Activated T-cell treated with anti-CD3 and anti-CD28 coated beads for 48 hours (primary cell): ENCODE results near the gene PLCD3.
A peak's percentile ranks its signal among the peaks of the same experiment; 100 is the strongest.

Source experiments
- DNase-seq: peaks from one replicate; pipeline ENCODE4 v3.0.0-alpha.2; 2020; ENCODE audit warnings: low read depth

Gene PLCD3

GRCh38 chr17:45101883-45102811 is 30.2 kb downstream of the PLCD3 start:
- no peak for DNase-seq

- no peak for DNase-seq
Measured at GRCh38 chr17:45101546-45101882, 30.8 kb downstream of the PLCD3 start.

GRCh38 chr17:45098869-45099616 is 33.3 kb downstream of the PLCD3 start:
- peak; percentile 67 for DNase-seq

GRCh38 chr17:45098081-45098868 is 34.0 kb downstream of the PLCD3 start:
- DNase-seq, result no peak

- DNase-seq, result no peak
Measured at GRCh38 chr17:45096926-45097325, 35.4 kb downstream of the PLCD3 start.

- no peak for DNase-seq
Measured at GRCh38 chr17:45096141-45096540, 36.2 kb downstream of the PLCD3 start.

- no peak for DNase-seq
Measured at GRCh38 chr17:45093444-45094110, 38.7 kb downstream of the PLCD3 start.

- DNase-seq, result no peak
Measured at GRCh38 chr17:45092911-45093430, 39.3 kb downstream of the PLCD3 start.

GRCh38 chr17:45091778-45092425 is 40.4 kb downstream of the PLCD3 start:
- DNase-seq, result no peak

- no peak for DNase-seq
Measured at GRCh38 chr17:45090711-45091110, 41.6 kb downstream of the PLCD3 start.

GRCh38 chr17:45088741-45089140 is 43.6 kb downstream of the PLCD3 start:
- no peak for DNase-seq

GRCh38 chr17:45087978-45088377 is 44.3 kb downstream of the PLCD3 start:
- no peak for DNase-seq

- no peak for DNase-seq
Measured at GRCh38 chr17:45087504-45087975, 44.8 kb downstream of the PLCD3 start.

- no peak for DNase-seq
Measured at GRCh38 chr17:45086865-45087503, 45.3 kb downstream of the PLCD3 start.

GRCh38 chr17:45086391-45086790 is 45.9 kb downstream of the PLCD3 start:
- no peak for DNase-seq

- DNase-seq, result no peak
Measured at GRCh38 chr17:45081047-45081703, 51.1 kb downstream of the PLCD3 start.

GRCh38 chr17:45077643-45078042 is 54.7 kb downstream of the PLCD3 start:
- DNase-seq, result no peak

- DNase-seq, result no peak
Measured at GRCh38 chr17:45073414-45074070, 58.8 kb downstream of the PLCD3 start.

- no peak for DNase-seq
Measured at GRCh38 chr17:45070809-45071208, 61.5 kb downstream of the PLCD3 start.
